ENCODE data around the gene CLDN3. TPM values are rescaled to one million over a fixed set of nuclear protein-coding genes. Genes with fewer than 3 reads are reported as not detected.

CLDN3 gene
- total and polyA plus RNA-seq, 2 of the 4 experiments (the other 2 are of a cell fraction): 0.12 to 0.18 TPM

- no peak overlapping the region for H3K14ac ChIP-seq (replicated peaks; ENCODE audit: low read depth, low read length)
- TF ChIP-seq NFE2L2 (IDR thresholded peaks at IDR 0.05; ENCODE audit: low read depth, low read length) (no peak), MAFK (IDR thresholded peaks at IDR 0.05; ENCODE audit: low read depth, low read length) (no peak), RCOR1 (IDR thresholded peaks at IDR 0.05; ENCODE audit: insufficient replicate concordance, low read length) (no peak), CHD1 (IDR thresholded peaks at IDR 0.05; ENCODE audit: low read depth, low read length) (no peak), RAD21 (IDR thresholded peaks at IDR 0.05; ENCODE audit: low read length) (no peak), FOS (IDR thresholded peaks at IDR 0.05; ENCODE audit: low read depth, low read length) (no peak)
- no peak overlapping the region for H3K4me3 ChIP-seq (ENCODE audit: insufficient read depth, low read depth, low read length)
- CTCF ChIA-PET: no interaction called here
- POLR2A ChIA-PET (ENCODE audit: unreplicated experiment): interaction anchor here (0.6 kb wide), 1 partner anchor 40 kb away, joined by 6 read pairs; no protein-coding TSS in a partner anchor
- no peak overlapping the region for H2AK9ac ChIP-seq (replicated peaks; ENCODE audit: low read depth, low read length, poor library complexity)
- H2AK5ac ChIP-seq (ENCODE audit: low read depth, low read length): no peak overlapping the region
- ATAC-seq (ENCODE audit: low read depth): no peak
- no peak overlapping the region for H2BK15ac ChIP-seq (ENCODE audit: low read depth, low read length)
- peaks cover 6% of the 10 kb centered on the region for H3K9me1 ChIP-seq (ENCODE audit: insufficient read depth, low read length)
- dilution Hi-C loops (cut with HindIII; ENCODE audit: low sequenced_read_pairs, unreplicated experiment): no loop called here
- no peak overlapping the region for H3K9ac ChIP-seq (ENCODE audit: low read depth, low read length)
- no peak overlapping the region for H4K8ac ChIP-seq (ENCODE audit: low read depth in 2 of 2, low read length in 2 of 2)
- WGBS, 2 experiments (ENCODE audit: extremely low coverage in 2 of 2, insufficient read length in 1 of 2): no CpG with 5 or more reads among the region's 2 CpGs
- no peak overlapping the region for H4K91ac ChIP-seq (ENCODE audit: insufficient read depth, low read depth, low read length)
- H3K4me2 ChIP-seq (ENCODE audit: low read depth, low read length): no peak overlapping the region
- no peak overlapping the region for H3K18ac ChIP-seq (ENCODE audit: low read depth, low read length)
- H2AFZ ChIP-seq (replicated peaks; ENCODE audit: low read length, poor library complexity): no peak overlapping the region
- no peak for DNase-seq
- H4K20me1 ChIP-seq (ENCODE audit: insufficient read depth, low read length): no peaks in the 10 kb centered on the region
- H2BK5ac ChIP-seq (ENCODE audit: low read depth, low read length, poor library complexity, severe bottlenecking): no peak overlapping the region
- H3K23ac ChIP-seq (ENCODE audit: low read depth, low read length): no peak overlapping the region
- no peak overlapping the region for H2BK120ac ChIP-seq (ENCODE audit: low read depth, low read length)
- H2BK20ac ChIP-seq (ENCODE audit: low read depth, low read length): no peak overlapping the region
- H3K79me1 ChIP-seq (ENCODE audit: low read depth in 1 of 2, low read length in 2 of 2): peaks cover 5 to 15% of the 10 kb centered on the region in 2 experiments; a peak in 3 of 4 replicates
- no peaks in the 10 kb centered on the region; the same call in 1 of the 2 replicates for H3K4me1 ChIP-seq (ENCODE audit: control insufficient read depth, insufficient read depth, low read length)
- no peaks in the 10 kb centered on the region for H3K27me3 ChIP-seq (ENCODE audit: control insufficient read depth, insufficient read depth, low read length)
- H3K9me3 ChIP-seq (ENCODE audit: control insufficient read depth, insufficient read depth, low read length): no peaks in the 10 kb centered on the region
- H3K4ac ChIP-seq (ENCODE audit: low read depth, low read length): no peak overlapping the region
- H4K5ac ChIP-seq (ENCODE audit: low read depth, low read length): no peak overlapping the region
- in situ Hi-C loops (cut with MboI; ENCODE audit: low sequenced_read_pairs): loop anchor here (5.0 kb wide), 1 partner anchor 125 kb away; no protein-coding TSS in a partner anchor
- H3K27ac ChIP-seq (ENCODE audit: insufficient read depth, low read length): no peak overlapping the region
- intact Hi-C loops (cut with micrococcal nuclease): no loop called here
- BruUV-seq (replicated peaks): no TSS peak
- H3K56ac ChIP-seq (ENCODE audit: extremely low read depth, insufficient read depth, low read length): no peak overlapping the region
- 0 out of 2 replicates have a peak, but pooled peaks cover 6% of the 10 kb centered on the region for H3K36me3 ChIP-seq (ENCODE audit: control insufficient read depth, insufficient read depth, low read length)
Observed at GRCh38 chr7:73732397-73732796, 37.7 kb downstream of the CLDN3 start.
